DMS 273 (cell line): ENCODE measurements around the gene STAT2.
"Not testable (repeated sequence)": the region's sequence is repeated elsewhere in the genome, so short reads cannot be mapped to it uniquely, and the experiment has no call there.

Experiments
- DNase-seq: peaks from one replicate; lab custom pipeline; 2025; ENCODE audit not compliant: unreplicated experiment; lab: John Stamatoyannopoulos, UW

STAT2 gene

GRCh38 chr12:56362130-56363059, 2.5 kb upstream of the STAT2 start, which contains the start of gene APOF:
Gene APOF (minus strand): TSS chr12:56362857. CDS start chr12:56362745, 112 bp downstream.
- no peak for DNase-seq

- no peak for DNase-seq
These were observed 1.7 kb upstream of the STAT2 start for GRCh38 chr12:56361487-56362129.

- DNase-seq = no peak
These were observed 923 bp downstream of the STAT2 start for GRCh38 chr12:56358836-56359532.

GRCh38 chr12:56351325-56351724, 8.6 kb downstream of the STAT2 start:
- no peak for DNase-seq

- no peak for DNase-seq
These were observed 9.2 kb downstream of the STAT2 start for GRCh38 chr12:56350662-56351061.

- DNase-seq = no peak
These were observed 11.1 kb downstream of the STAT2 start for GRCh38 chr12:56348776-56349175.

GRCh38 chr12:56347255-56347654, 12.7 kb downstream of the STAT2 start:
- DNase-seq = not testable (repeated sequence)

- no peak for DNase-seq
These were observed 13.2 kb downstream of the STAT2 start for GRCh38 chr12:56346675-56347074.

GRCh38 chr12:56342290-56342689, 17.6 kb downstream of the STAT2 start:
- not testable (repeated sequence) for DNase-seq

GRCh38 chr12:56341616-56342015, 18.3 kb downstream of the STAT2 start:
- peak; percentile 13 for DNase-seq

GRCh38 chr12:56339158-56339422, 20.8 kb downstream of the STAT2 start:
- DNase-seq = no peak

- no peak for DNase-seq
These were observed 21.4 kb downstream of the STAT2 start, which contains the start of gene IL23A for GRCh38 chr12:56338308-56339157. Gene IL23A (plus strand): TSS chr12:56338884. CDS start chr12:56339045, 161 bp downstream.

GRCh38 chr12:56337753-56338251, 22.1 kb downstream of the STAT2 start:
- no peak for DNase-seq

- DNase-seq = no peak
These were observed 23.3 kb downstream of the STAT2 start for GRCh38 chr12:56336361-56337167.

GRCh38 chr12:56335527-56335926, 24.4 kb downstream of the STAT2 start:
- DNase-seq = not testable (repeated sequence)

GRCh38 chr12:56334490-56334793, 25.5 kb downstream of the STAT2 start:
- no peak for DNase-seq

- DNase-seq = peak; percentile 97
These were observed 26.0 kb downstream of the STAT2 start, which contains the start of gene PAN2 for GRCh38 chr12:56333679-56334489. Gene PAN2 (minus strand): TSS chr12:56334000. CDS start chr12:56333094, 906 bp downstream.

- DNase-seq = no peak
These were observed 26.7 kb downstream of the STAT2 start for GRCh38 chr12:56333197-56333678.
